Smooth muscle cell (in vitro differentiated cells): ENCODE results near the gene COL5A1. TPM values are rescaled to one million over a fixed set of nuclear protein-coding genes. Genes with fewer than 3 reads are reported as not detected.

ENCODE experiments used
- DNase-seq: peaks from one replicate; lab custom pipeline; 2025; ENCODE audit not compliant: unreplicated experiment; lab: John Stamatoyannopoulos, UW
- H2AFZ ChIP-seq: fragments of 200-600 bp; sonication (generic); 2 replicates; pipeline ENCODE4 v1.6.0; 2016; ENCODE audit warnings: antibody characterized with exemption, low read depth, mild to moderate bottlenecking
- H3F3A ChIP-seq: fragments of 200-600 bp; sonication (generic); 2 replicates; pipeline ENCODE4 v1.6.0; 2017; ENCODE audit warnings: antibody characterized with exemption, low read depth
- H3K27ac ChIP-seq: fragments of 200-600 bp; sonication (generic); 2 replicates; pipeline ENCODE4 v1.5.1; 2016; ENCODE audit warnings: low read depth, mild to moderate bottlenecking
- H3K27me3 ChIP-seq: fragments of 200-600 bp; sonication (generic); 2 replicates; pipeline ENCODE4 v1.6.1; 2016; ENCODE audit warnings: low read depth, mild to moderate bottlenecking
- H3K36me3 ChIP-seq: fragments of 200-600 bp; sonication (generic); 2 replicates; pipeline ENCODE4 v1.5.1; 2016; ENCODE audit warnings: low read depth
- H3K4me1 ChIP-seq: fragments of 200-600 bp; sonication (generic); 2 replicates; pipeline ENCODE4 v1.5.1; 2016; ENCODE audit warnings: low read depth
- H3K4me2 ChIP-seq: fragments of 200-600 bp; sonication (generic); 2 replicates; pipeline ENCODE4 v1.6.0; 2016; ENCODE audit warnings: mild to moderate bottlenecking
- H3K4me3 ChIP-seq: fragments of 200-600 bp; sonication (generic); 2 replicates; pipeline ENCODE4 v1.5.1; 2016; ENCODE audit warnings: mild to moderate bottlenecking
- H3K79me2 ChIP-seq: fragments of 200-600 bp; sonication (generic); 2 replicates; pipeline ENCODE4 v1.6.0; 2016; ENCODE audit warnings: low read depth, mild to moderate bottlenecking
- H3K9ac ChIP-seq: fragments of 200-600 bp; sonication (generic); 2 replicates; pipeline ENCODE4 v1.6.0; 2016; ENCODE audit warnings: low read depth
- H3K9me3 ChIP-seq: fragments of 200-600 bp; sonication (generic); replicated peaks from 2 replicates; pipeline ENCODE4 v1.5.1; 2016; ENCODE audit warnings: low read depth
- H4K20me1 ChIP-seq: fragments of 200-600 bp; sonication (generic); 2 replicates; pipeline ENCODE4 v1.6.0; 2016; ENCODE audit warnings: low read depth
- WGBS: methylation state at CpG from one replicate; pipeline ENCODE4 v1.1.7; 2016; ENCODE audit warnings: low lambda C conversion rate; 5-methylcytosine and 5-hydroxymethylcytosine counted together
- polyA plus RNA-seq: library from polyadenylated mRNA; unstranded; fragments of >200 nt; fragmentation: Nextera tagmentation; extraction: Ambion mirVana; gene quantifications from 2 replicates; pipeline ENCODE4 v1.2.1, GENCODE V29; 2016
- total RNA-seq: library from RNA; depleted of rRNA; stranded (reverse); fragments of >200 nt; gene quantifications from 2 replicates; pipeline ENCODE4 v1.2.3, GENCODE V29; 2014
- TF ChIP-seq, protein P1 (sequence below): fragments of 200-600 bp; sonication (generic); IDR thresholded peaks from 2 replicates; pipeline ENCODE4 v1.5.1; 2017; ENCODE audit warnings: borderline replicate concordance, mild to moderate bottlenecking, antibody characterized with exemption; ENCODE audit not compliant: insufficient read depth, poor library complexity, severe bottlenecking

Gene COL5A1
- total and polyA plus RNA-seq, 2 experiments from 2014 or later: 1,084 to 1,443 TPM

DNA sequence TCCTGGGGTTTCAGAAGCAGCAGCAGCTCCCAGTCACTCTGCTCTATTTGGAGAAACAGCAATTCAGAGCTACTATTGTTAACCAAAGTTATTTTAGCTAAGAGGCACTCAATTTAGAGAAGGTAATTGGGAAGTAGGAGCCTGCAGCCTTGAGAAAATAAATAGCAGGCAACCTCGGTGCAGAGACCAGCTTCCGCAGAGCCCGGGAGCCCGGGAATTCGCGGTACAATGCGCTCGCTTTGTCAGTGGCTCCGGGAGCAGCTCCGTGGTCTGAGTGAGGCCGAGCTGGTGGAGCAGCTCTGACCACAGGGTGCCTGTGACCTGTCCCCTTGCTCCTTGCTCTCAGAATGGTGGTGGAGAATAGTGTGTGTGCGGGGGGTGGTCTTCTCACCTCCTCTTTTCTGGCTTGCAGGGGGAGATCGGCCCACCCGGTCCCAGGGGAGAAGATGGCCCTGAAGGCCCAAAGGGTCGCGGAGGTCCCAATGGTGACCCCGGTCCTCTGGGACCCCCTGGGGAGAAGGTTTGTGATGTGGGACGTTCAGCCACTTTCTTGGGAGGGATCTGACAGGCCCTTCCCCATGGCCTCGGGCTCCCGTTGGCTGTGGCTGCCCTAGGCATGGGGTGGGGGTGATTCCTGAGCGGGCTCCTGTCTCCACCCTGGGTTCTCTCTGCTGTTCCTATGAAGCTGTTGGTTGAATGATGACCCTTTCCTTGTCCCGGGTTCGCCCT lies 143.1 kb downstream of the COL5A1 start:
- H3K27ac ChIP-seq: peak overlapping the region; percentile 68
- peaks cover 3% of the 10 kb centered on the region for H3K79me2 ChIP-seq
- H3K36me3 ChIP-seq: peaks cover 3% of the 10 kb centered on the region
- H3K9ac ChIP-seq: no peak overlapping the region
- no peak overlapping the region for H3K4me3 ChIP-seq
- TF ChIP-seq, protein P1, sequence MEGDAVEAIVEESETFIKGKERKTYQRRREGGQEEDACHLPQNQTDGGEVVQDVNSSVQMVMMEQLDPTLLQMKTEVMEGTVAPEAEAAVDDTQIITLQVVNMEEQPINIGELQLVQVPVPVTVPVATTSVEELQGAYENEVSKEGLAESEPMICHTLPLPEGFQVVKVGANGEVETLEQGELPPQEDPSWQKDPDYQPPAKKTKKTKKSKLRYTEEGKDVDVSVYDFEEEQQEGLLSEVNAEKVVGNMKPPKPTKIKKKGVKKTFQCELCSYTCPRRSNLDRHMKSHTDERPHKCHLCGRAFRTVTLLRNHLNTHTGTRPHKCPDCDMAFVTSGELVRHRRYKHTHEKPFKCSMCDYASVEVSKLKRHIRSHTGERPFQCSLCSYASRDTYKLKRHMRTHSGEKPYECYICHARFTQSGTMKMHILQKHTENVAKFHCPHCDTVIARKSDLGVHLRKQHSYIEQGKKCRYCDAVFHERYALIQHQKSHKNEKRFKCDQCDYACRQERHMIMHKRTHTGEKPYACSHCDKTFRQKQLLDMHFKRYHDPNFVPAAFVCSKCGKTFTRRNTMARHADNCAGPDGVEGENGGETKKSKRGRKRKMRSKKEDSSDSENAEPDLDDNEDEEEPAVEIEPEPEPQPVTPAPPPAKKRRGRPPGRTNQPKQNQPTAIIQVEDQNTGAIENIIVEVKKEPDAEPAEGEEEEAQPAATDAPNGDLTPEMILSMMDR: no peak
- no peak for DNase-seq
- no peak overlapping the region for H2AFZ ChIP-seq
- peaks cover 100% of the 10 kb centered on the region for H4K20me1 ChIP-seq
- no peaks in the 10 kb centered on the region for H3K4me1 ChIP-seq
- 89% methylated on average over 23 of the region's 23 CpGs for WGBS
- no peaks in the 10 kb centered on the region for H3K9me3 ChIP-seq
- peaks cover 95% of the 10 kb centered on the region for H3F3A ChIP-seq
- H3K27me3 ChIP-seq: no peaks in the 10 kb centered on the region
- H3K4me2 ChIP-seq: no peak overlapping the region

DNA sequence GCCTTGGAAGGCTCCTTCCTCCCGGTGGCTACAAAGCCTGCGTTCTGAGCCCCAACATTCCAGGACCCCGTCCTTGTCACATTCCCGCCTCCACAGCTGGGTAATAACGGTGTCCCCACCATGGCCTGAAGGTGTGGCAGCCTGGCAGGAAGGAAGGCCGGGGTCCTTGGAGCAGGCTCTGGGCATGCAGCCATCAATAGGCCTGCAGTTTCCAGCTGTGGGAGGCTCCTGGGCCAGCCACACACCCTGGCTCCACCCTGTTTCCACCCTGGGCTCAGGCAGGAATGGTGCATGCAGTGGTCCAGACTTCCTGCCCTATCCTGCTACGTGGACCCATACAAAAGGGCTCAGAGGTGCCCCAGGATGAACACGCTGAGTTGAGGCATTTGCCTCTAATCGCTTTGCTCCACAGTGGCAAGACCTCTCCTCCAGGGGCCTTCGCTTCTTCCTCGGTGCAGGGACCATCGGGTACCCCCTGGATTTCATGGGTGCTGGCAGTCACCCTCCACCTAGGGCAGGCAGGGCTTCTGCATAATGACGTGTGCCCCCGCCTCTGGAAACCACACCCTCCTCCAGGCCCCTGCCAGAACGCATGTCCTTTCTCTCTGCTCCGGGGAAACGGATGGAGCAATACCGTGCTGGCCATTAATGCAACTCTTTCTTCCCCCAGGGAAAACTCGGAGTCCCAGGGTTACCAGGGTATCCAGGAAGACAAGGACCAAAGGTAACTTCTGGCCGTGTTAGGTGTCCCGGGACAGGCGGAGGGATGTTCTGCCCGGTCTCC lies 143.9 kb downstream of the COL5A1 start:
- H3K9me3 ChIP-seq: no peaks in the 10 kb centered on the region
- no peak for DNase-seq
- peaks cover 93% of the 10 kb centered on the region for H3F3A ChIP-seq
- H3K79me2 ChIP-seq: peaks cover 3% of the 10 kb centered on the region
- peaks cover 98% of the 10 kb centered on the region for H4K20me1 ChIP-seq
- H3K27me3 ChIP-seq: no peaks in the 10 kb centered on the region
- H3K4me1 ChIP-seq: no peaks in the 10 kb centered on the region
- no peak overlapping the region for H3K4me2 ChIP-seq
- H2AFZ ChIP-seq: no peak overlapping the region
- H3K36me3 ChIP-seq: peaks cover 3% of the 10 kb centered on the region
- no peak overlapping the region for H3K9ac ChIP-seq
- WGBS: 92% methylated on average over 23 of the region's 23 CpGs
- peak overlapping the region; percentile 68 for H3K27ac ChIP-seq
- H3K4me3 ChIP-seq: no peak overlapping the region
- TF ChIP-seq, protein P1: no peak

DNA sequence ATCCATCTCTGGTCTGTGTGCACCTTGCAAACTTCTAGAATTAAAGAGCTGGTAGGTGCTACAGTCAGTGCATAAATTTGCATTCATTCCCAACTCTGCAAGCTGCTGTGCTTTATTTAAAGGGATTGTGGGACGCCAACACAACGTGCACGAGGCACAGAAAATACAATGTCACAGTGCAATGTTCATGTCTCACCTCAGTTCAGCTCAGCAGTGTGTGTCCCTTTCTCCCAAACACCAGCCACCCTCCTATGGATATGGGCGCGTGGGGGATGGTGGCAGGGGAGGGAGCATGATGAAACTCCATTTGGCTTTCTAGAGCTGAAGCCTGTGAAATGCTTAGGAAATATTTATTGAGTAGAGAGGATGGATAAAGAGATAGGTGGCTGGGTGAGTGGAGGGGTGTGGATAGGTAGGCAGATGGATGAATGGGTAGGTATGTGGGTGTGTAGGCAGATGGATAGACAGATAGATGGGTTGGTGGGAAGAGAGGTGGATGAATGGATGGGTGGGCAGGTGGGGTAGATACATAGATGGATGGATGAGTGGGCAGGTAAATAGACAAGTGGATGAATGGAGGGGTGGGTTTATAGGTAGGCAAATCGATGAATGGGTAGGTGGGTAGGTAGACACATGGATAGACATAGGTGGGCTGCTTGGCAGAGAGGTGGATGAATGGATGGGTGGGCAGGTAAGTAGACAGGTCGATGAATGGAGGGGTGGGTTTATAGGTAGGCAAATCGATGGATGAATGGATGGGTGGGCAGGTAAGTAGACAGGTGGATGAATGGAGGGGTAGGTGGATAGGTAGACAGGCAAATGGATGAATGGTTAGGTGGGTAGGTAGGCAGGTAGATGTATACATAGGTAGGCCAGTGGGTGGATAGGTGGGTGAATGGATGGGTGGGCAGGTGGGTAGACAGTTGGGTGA lies 146.3 kb downstream of the COL5A1 start:
- no peaks in the 10 kb centered on the region for H3K79me2 ChIP-seq
- H3K9me3 ChIP-seq: no peaks in the 10 kb centered on the region
- H2AFZ ChIP-seq: no peak overlapping the region
- H3F3A ChIP-seq: peaks cover 89% of the 10 kb centered on the region
- TF ChIP-seq, protein P1: no peak
- peaks cover 98% of the 10 kb centered on the region for H4K20me1 ChIP-seq
- peak overlapping the region; percentile 27 for H3K27ac ChIP-seq
- H3K4me3 ChIP-seq: no peak overlapping the region
- no peak for DNase-seq
- H3K9ac ChIP-seq: no peak overlapping the region
- 81% methylated on average over 8 of the region's 8 CpGs for WGBS
- peaks cover 8% of the 10 kb centered on the region for H3K36me3 ChIP-seq
- no peak overlapping the region for H3K4me2 ChIP-seq
- no peaks in the 10 kb centered on the region for H3K4me1 ChIP-seq
- no peaks in the 10 kb centered on the region for H3K27me3 ChIP-seq
